DND-41 (cell line): ENCODE data around the gene GRIK3.

Source experiments
- ATAC-seq: fragments of 200-7000 bp; cut with Tn5 transposase; 3 replicates; pipeline ENCODE4 v1.9.1; 2021; ENCODE audit warnings: low read depth; ENCODE audit not compliant: insufficient read depth
- DNase-seq: peaks from one replicate; pipeline ENCODE4 v3.0.0-alpha.2; 2020
- H2AFZ ChIP-seq: 2 replicates; pipeline ENCODE4 v1.6.0; 2012; ENCODE audit warnings: low read depth, low read length
- H3K27ac ChIP-seq: 2 replicates; pipeline ENCODE4 v1.5.1; 2012; ENCODE audit warnings: low read length, inconsistent platforms
- H3K27me3 ChIP-seq: fragments of 200-600 bp; sonication (generic); 2 replicates; pipeline ENCODE4 v1.6.0; 2012; ENCODE audit warnings: low read length, mild to moderate bottlenecking, inconsistent platforms; ENCODE audit not compliant: insufficient read depth, poor library complexity
- H3K36me3 ChIP-seq: 2 replicates; pipeline ENCODE4 v1.5.1; 2012; ENCODE audit warnings: low read length, inconsistent platforms; ENCODE audit not compliant: insufficient read depth
- H3K4me1 ChIP-seq: 2 replicates; pipeline ENCODE4 v1.5.1; 2012; ENCODE audit warnings: mild to moderate bottlenecking, low read length; ENCODE audit not compliant: insufficient read depth
- H3K4me2 ChIP-seq: 2 replicates; pipeline ENCODE4 v1.6.0; 2012; ENCODE audit warnings: mild to moderate bottlenecking, moderate library complexity, low read length, inconsistent platforms; ENCODE audit not compliant: insufficient read depth
- H3K4me3 ChIP-seq, 2 experiments: fragments of 200-600 bp in 1 of 2; shearing (Covaris generic) in 1 of 2; 2 replicates each; pipeline ENCODE4 v1.5.1; 2012 to 2016; ENCODE audit warnings: inconsistent platforms in 2 of 2, low read length in 2 of 2, mild to moderate bottlenecking in 2 of 2, low read depth in 1 of 2, moderate library complexity in 1 of 2
- H3K79me2 ChIP-seq: 2 replicates; pipeline ENCODE4 v1.6.0; 2012; ENCODE audit warnings: low read length, inconsistent platforms; ENCODE audit not compliant: insufficient read depth
- H3K9ac ChIP-seq: 2 replicates; pipeline ENCODE4 v1.6.0; 2012; ENCODE audit warnings: low read depth, mild to moderate bottlenecking, inconsistent platforms, low read length, moderate library complexity
- H3K9me3 ChIP-seq: 2 replicates; pipeline ENCODE4 v1.5.1; 2012; ENCODE audit warnings: low read length, moderate library complexity, mild to moderate bottlenecking, inconsistent platforms; ENCODE audit not compliant: insufficient read depth, severe bottlenecking
- H4K20me1 ChIP-seq: 2 replicates; pipeline ENCODE4 v1.6.0; 2012; ENCODE audit warnings: low read length; ENCODE audit not compliant: insufficient read depth
- EZH2 ChIP-seq: IDR thresholded peaks from 3 replicates; pipeline ENCODE4 v1.6.1; 2012; ENCODE audit warnings: borderline replicate concordance, low read depth, mild to moderate bottlenecking, moderate library complexity, low read length, inconsistent platforms; ENCODE audit not compliant: severe bottlenecking
- TF ChIP-seq, protein P1 (sequence below): IDR thresholded peaks from 2 replicates; pipeline ENCODE4 v1.5.1; 2012; ENCODE audit warnings: borderline replicate concordance, low read length, moderate library complexity, mild to moderate bottlenecking; ENCODE audit not compliant: poor library complexity, severe bottlenecking; ENCODE audit errors: extremely low read depth

GRIK3 gene

GRCh38 chr1:36752431-36752830, 281.9 kb downstream of the GRIK3 start:
- H3K4me1 ChIP-seq = no peaks in the 10 kb centered on the region
- no peak overlapping the region for H3K4me3 ChIP-seq
- no peak overlapping the region for H3K9ac ChIP-seq
- no peak overlapping the region for H3K27ac ChIP-seq
- H3K4me2 ChIP-seq = no peak overlapping the region
- no peaks in the 10 kb centered on the region for H3K79me2 ChIP-seq
- H4K20me1 ChIP-seq = no peaks in the 10 kb centered on the region
- DNase-seq = no peak
- no peaks in the 10 kb centered on the region for H3K36me3 ChIP-seq
- H3K9me3 ChIP-seq = no peaks in the 10 kb centered on the region
- peaks cover 12% of the 10 kb centered on the region for H3K27me3 ChIP-seq
- TF ChIP-seq EZH2 = no peak
- TF ChIP-seq, protein P1, sequence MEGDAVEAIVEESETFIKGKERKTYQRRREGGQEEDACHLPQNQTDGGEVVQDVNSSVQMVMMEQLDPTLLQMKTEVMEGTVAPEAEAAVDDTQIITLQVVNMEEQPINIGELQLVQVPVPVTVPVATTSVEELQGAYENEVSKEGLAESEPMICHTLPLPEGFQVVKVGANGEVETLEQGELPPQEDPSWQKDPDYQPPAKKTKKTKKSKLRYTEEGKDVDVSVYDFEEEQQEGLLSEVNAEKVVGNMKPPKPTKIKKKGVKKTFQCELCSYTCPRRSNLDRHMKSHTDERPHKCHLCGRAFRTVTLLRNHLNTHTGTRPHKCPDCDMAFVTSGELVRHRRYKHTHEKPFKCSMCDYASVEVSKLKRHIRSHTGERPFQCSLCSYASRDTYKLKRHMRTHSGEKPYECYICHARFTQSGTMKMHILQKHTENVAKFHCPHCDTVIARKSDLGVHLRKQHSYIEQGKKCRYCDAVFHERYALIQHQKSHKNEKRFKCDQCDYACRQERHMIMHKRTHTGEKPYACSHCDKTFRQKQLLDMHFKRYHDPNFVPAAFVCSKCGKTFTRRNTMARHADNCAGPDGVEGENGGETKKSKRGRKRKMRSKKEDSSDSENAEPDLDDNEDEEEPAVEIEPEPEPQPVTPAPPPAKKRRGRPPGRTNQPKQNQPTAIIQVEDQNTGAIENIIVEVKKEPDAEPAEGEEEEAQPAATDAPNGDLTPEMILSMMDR = no peak
- no peak overlapping the region for H2AFZ ChIP-seq
- ATAC-seq = no peak

DNA sequence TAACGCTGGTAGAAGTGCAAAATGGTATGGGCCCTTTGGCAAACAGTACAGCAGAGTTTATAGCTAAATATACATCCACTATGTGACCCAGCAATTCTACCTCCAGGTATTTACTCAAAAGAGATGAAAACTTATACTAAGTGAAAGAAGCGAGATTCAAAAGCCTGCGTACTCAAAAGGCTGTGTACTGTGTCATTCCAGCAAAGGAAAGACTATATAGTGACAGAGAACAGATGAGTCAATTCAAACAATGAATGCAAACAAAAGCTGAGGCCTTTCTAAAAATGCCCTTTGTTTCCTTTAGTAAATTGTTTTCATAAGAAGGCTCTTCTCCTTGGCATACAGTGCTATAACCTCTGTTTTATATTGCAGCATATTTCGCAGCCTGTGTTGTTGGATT, 282.8 kb downstream of the GRIK3 start:
- Histone ChIP-seq H3K4me3 (no peak overlapping the region), H3K27me3 (peaks cover 10% of the 10 kb centered on the region), H3K9ac (no peak overlapping the region), H3K27ac (no peak overlapping the region), H3K4me1 (no peaks in the 10 kb centered on the region), H2AFZ (no peak overlapping the region), H3K36me3 (no peaks in the 10 kb centered on the region), H3K9me3 (no peaks in the 10 kb centered on the region), H4K20me1 (no peaks in the 10 kb centered on the region), H3K4me2 (no peak overlapping the region), H3K79me2 (no peaks in the 10 kb centered on the region)
- ATAC-seq = no peak
- TF ChIP-seq, protein P1 = no peak
- TF ChIP-seq EZH2 = no peak
- no peak for DNase-seq

DNA sequence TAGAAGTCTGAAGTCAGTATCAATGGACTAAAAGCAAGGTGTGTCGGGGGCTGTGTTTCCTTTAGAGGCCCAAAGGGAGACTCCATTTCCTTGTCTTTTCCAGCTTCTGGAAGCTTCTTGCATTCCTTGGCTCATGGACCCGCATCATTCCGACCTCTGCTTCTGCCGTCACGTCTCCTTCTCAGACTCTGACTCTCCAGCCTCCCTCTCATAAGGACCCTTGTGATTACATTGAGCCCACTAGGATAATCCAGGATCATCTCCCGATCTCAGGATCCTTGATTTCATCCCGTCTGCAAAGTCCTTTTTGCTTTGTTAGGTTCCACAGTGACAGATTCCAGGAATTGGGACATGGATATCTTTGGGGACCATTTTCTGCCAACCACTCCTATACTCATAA, 285.8 kb downstream of the GRIK3 start:
- peaks cover 15% of the 10 kb centered on the region for H3K27me3 ChIP-seq
- no peaks in the 10 kb centered on the region for H3K4me1 ChIP-seq
- no peaks in the 10 kb centered on the region for H3K79me2 ChIP-seq
- TF ChIP-seq, protein P1 = no peak
- TF ChIP-seq EZH2 = peak; percentile 47
- no peaks in the 10 kb centered on the region for H4K20me1 ChIP-seq
- H3K36me3 ChIP-seq = no peaks in the 10 kb centered on the region
- no peaks in the 10 kb centered on the region for H3K9me3 ChIP-seq
- no peak for ATAC-seq
- no peak for DNase-seq
- H2AFZ ChIP-seq = no peak overlapping the region
- H3K4me2 ChIP-seq = no peak overlapping the region
- no peak overlapping the region for H3K9ac ChIP-seq
- H3K27ac ChIP-seq = no peak overlapping the region
- H3K4me3 ChIP-seq = no peak overlapping the region
